ENCODE data around the gene RFTN1.

The RFTN1 gene

GRCh38 chr3:16528106-16528505 lies 14.6 kb upstream of the RFTN1 start:
- no peak for DNase-seq

GRCh38 chr3:16524196-16524595 lies 10.7 kb upstream of the RFTN1 start:
- DNase-seq = no peak

- DNase-seq = no peak
These were observed 10.3 kb upstream of the RFTN1 start for GRCh38 chr3:16523778-16524177.

- no peak for DNase-seq
These were observed 9.3 kb upstream of the RFTN1 start for GRCh38 chr3:16522834-16523233.

GRCh38 chr3:16520970-16521881 lies 7.7 kb upstream of the RFTN1 start:
- DNase-seq = no peak

- DNase-seq = no peak
These were observed 6.9 kb upstream of the RFTN1 start for GRCh38 chr3:16520241-16520969.

- no peak for DNase-seq
These were observed 3.4 kb upstream of the RFTN1 start for GRCh38 chr3:16516695-16517481.

GRCh38 chr3:16515885-16516420 lies 2.5 kb upstream of the RFTN1 start:
- DNase-seq = no peak

- DNase-seq = no peak
These were observed 1.4 kb upstream of the RFTN1 start for GRCh38 chr3:16514755-16515353.

GRCh38 chr3:16514021-16514700 lies 662 bp upstream of the RFTN1 start:
- DNase-seq = no peak

GRCh38 chr3:16512435-16513140 lies 911 bp downstream of the RFTN1 start:
- peak; percentile 35 for DNase-seq

GRCh38 chr3:16511681-16512434 lies 1.6 kb downstream of the RFTN1 start:
- peak; percentile 57 for DNase-seq

GRCh38 chr3:16510620-16511319 lies 2.7 kb downstream of the RFTN1 start:
- DNase-seq = no peak

- DNase-seq = no peak
These were observed 3.5 kb downstream of the RFTN1 start for GRCh38 chr3:16509721-16510619.

- no peak for DNase-seq
These were observed 4.9 kb downstream of the RFTN1 start for GRCh38 chr3:16508591-16508995.

GRCh38 chr3:16508243-16508578 lies 5.3 kb downstream of the RFTN1 start:
- no peak for DNase-seq

GRCh38 chr3:16507578-16508242 lies 5.8 kb downstream of the RFTN1 start:
- DNase-seq = no peak

- no peak for DNase-seq
These were observed 6.5 kb downstream of the RFTN1 start for GRCh38 chr3:16506884-16507577.
